Stimulated activated CD8-positive, alpha-beta memory T cell treated with anti-CD3 and anti-CD28 coated beads, Interleukin-7, amount 100 ng/mL, for 48 hours (primary cell): ENCODE measurements around the gene ZNF775.

Source experiments
- DNase-seq, 2 donors: peaks; one replicate each; pipeline ENCODE4 v3.0.0-alpha.2; 2020; ENCODE audit warnings: low read depth in 1 of 2; ENCODE audit errors: extremely low read depth in 1 of 2

ZNF775 gene

GRCh38 chr7:150368096-150368883 lies 10.8 kb upstream of the ZNF775 start, which contains the start of gene REPIN1:
Gene REPIN1, plus strand, starts transcription at chr7:150368822. Its CDS starts 890 bp downstream, at chr7:150369712.
- DNase-seq: peak; percentile 69 to 79

GRCh38 chr7:150368884-150369747 lies 10.0 kb upstream of the ZNF775 start:
- no peak for DNase-seq

GRCh38 chr7:150369748-150370501 lies 9.2 kb upstream of the ZNF775 start:
- no peak for DNase-seq

GRCh38 chr7:150370612-150371071 lies 8.5 kb upstream of the ZNF775 start:
- no peak for DNase-seq

- no peak for DNase-seq
These were observed 7.8 kb upstream of the ZNF775 start for GRCh38 chr7:150371131-150371995.

GRCh38 chr7:150371996-150372270 lies 7.2 kb upstream of the ZNF775 start:
- no peak for DNase-seq

- DNase-seq: no peak
These were observed 6.7 kb upstream of the ZNF775 start for GRCh38 chr7:150372271-150373048.

GRCh38 chr7:150373049-150373801 lies 5.9 kb upstream of the ZNF775 start:
- no peak for DNase-seq

GRCh38 chr7:150374026-150374425 lies 5.1 kb upstream of the ZNF775 start:
- DNase-seq: no peak

- no peak for DNase-seq
These were observed 4.7 kb upstream of the ZNF775 start for GRCh38 chr7:150374472-150374871.

- no peak for DNase-seq
These were observed 3.2 kb upstream of the ZNF775 start for GRCh38 chr7:150375662-150376521.

GRCh38 chr7:150376560-150376959 lies 2.6 kb upstream of the ZNF775 start:
- DNase-seq: no peak

- DNase-seq: no peak
These were observed 1.9 kb upstream of the ZNF775 start for GRCh38 chr7:150377196-150377595.

GRCh38 chr7:150377635-150378034 lies 1.5 kb upstream of the ZNF775 start:
- DNase-seq: no peak

- DNase-seq: no peak
These were observed 846 bp upstream of the ZNF775 start for GRCh38 chr7:150378115-150378852.

- no peak for DNase-seq
These were observed 580 bp downstream of the ZNF775 start for GRCh38 chr7:150379441-150380379.
